Endothelial cell (in vitro differentiated cells): Measurements from ENCODE around the gene COG5. TPM values are rescaled to one million over a fixed set of nuclear protein-coding genes. Genes with fewer than 3 reads are reported as not detected.

Experiments
- DNase-seq: peaks from one replicate; pipeline ENCODE4 v3.0.0; 2021; ENCODE audit warnings: low spot score
- H3K27ac Mint-ChIP-seq: one replicate; pipeline ENCODE4 v1.8.0; 2021; ENCODE audit warnings: mixed read lengths, inconsistent platforms; ENCODE audit not compliant: unreplicated experiment
- H3K27me3 Mint-ChIP-seq: one replicate; pipeline ENCODE4 v1.8.0; 2021; ENCODE audit warnings: mild to moderate bottlenecking, moderate library complexity, mixed read lengths, inconsistent platforms; ENCODE audit not compliant: unreplicated experiment
- H3K36me3 Mint-ChIP-seq: one replicate; pipeline ENCODE4 v1.8.0; 2021; ENCODE audit warnings: mild to moderate bottlenecking, low read depth, mixed read lengths, inconsistent platforms; ENCODE audit not compliant: unreplicated experiment
- H3K4me1 Mint-ChIP-seq: one replicate; pipeline ENCODE4 v1.8.0; 2021; ENCODE audit warnings: mild to moderate bottlenecking, mixed read lengths, inconsistent platforms; ENCODE audit not compliant: unreplicated experiment
- H3K4me3 Mint-ChIP-seq: one replicate; pipeline ENCODE4 v1.8.0; 2021; ENCODE audit warnings: mild to moderate bottlenecking, mixed read lengths, inconsistent platforms; ENCODE audit not compliant: unreplicated experiment
- H3K9me3 Mint-ChIP-seq: one replicate; pipeline ENCODE4 v1.8.0; 2021; ENCODE audit warnings: mixed read lengths, inconsistent platforms; ENCODE audit not compliant: unreplicated experiment
- total RNA-seq: library from RNA; stranded (reverse); fragmentation: NEBNext Ultra II Directional; extraction: Animal tissue kit (Norgen Biotek cat#: 25700); gene quantifications from one replicate; pipeline ENCODE4 v1.2.1, GENCODE V29; 2021; ENCODE audit not compliant: unreplicated experiment
- TF ChIP-seq, protein P1 (sequence below): fragments of 200-600 bp; sonication (generic); IDR thresholded peaks from one replicate; pipeline ENCODE4 v1.5.0; 2021; ENCODE audit warnings: antibody characterized with exemption; ENCODE audit not compliant: unreplicated experiment

Gene COG5
- total RNA-seq, 1 donor from 2014 or later: 26.7 TPM

GRCh38 chr7:107398161-107398560 lies 165.6 kb downstream of the COG5 start:
- Mint-ChIP-seq H3K4me3 (no peak overlapping the region), H3K9me3 (no peaks in the 10 kb centered on the region), H3K4me1 (no peaks in the 10 kb centered on the region), H3K27me3 (no peaks in the 10 kb centered on the region), H3K36me3 (no peaks in the 10 kb centered on the region), H3K27ac (no peak overlapping the region)
- TF ChIP-seq, protein P1, sequence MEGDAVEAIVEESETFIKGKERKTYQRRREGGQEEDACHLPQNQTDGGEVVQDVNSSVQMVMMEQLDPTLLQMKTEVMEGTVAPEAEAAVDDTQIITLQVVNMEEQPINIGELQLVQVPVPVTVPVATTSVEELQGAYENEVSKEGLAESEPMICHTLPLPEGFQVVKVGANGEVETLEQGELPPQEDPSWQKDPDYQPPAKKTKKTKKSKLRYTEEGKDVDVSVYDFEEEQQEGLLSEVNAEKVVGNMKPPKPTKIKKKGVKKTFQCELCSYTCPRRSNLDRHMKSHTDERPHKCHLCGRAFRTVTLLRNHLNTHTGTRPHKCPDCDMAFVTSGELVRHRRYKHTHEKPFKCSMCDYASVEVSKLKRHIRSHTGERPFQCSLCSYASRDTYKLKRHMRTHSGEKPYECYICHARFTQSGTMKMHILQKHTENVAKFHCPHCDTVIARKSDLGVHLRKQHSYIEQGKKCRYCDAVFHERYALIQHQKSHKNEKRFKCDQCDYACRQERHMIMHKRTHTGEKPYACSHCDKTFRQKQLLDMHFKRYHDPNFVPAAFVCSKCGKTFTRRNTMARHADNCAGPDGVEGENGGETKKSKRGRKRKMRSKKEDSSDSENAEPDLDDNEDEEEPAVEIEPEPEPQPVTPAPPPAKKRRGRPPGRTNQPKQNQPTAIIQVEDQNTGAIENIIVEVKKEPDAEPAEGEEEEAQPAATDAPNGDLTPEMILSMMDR: no peak
- no peak for DNase-seq

DNA sequence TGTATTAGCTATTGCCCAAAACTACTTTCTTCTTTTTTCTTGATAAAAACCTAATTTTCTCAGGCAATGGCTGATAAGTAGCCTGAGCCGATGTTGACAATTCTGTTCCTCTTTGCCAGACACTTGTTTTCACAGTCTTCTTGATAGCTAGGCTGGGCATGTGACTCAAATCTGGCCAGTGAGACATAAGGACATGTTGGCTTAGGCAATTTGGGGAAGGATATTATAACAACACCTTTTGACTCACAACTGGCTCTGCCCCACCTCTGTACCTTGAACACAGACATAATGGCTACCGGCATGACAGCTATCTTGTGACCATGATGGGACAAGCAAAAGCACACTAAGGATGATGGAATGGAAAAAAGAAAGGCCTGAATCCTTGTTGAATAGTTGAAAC lies 166.7 kb downstream of the COG5 start:
- no peak overlapping the region for H3K27ac Mint-ChIP-seq
- no peak overlapping the region for H3K4me3 Mint-ChIP-seq
- no peak for DNase-seq
- H3K9me3 Mint-ChIP-seq: no peaks in the 10 kb centered on the region
- H3K36me3 Mint-ChIP-seq: no peaks in the 10 kb centered on the region
- H3K4me1 Mint-ChIP-seq: no peaks in the 10 kb centered on the region
- H3K27me3 Mint-ChIP-seq: no peaks in the 10 kb centered on the region
- TF ChIP-seq, protein P1: no peak

GRCh38 chr7:107396081-107396480 lies 167.6 kb downstream of the COG5 start:
- Mint-ChIP-seq H3K36me3 (no peaks in the 10 kb centered on the region), H3K9me3 (no peaks in the 10 kb centered on the region), H3K27ac (no peak overlapping the region), H3K27me3 (no peaks in the 10 kb centered on the region), H3K4me3 (no peak overlapping the region), H3K4me1 (no peaks in the 10 kb centered on the region)
- TF ChIP-seq, protein P1: no peak
- no peak for DNase-seq

- Mint-ChIP-seq H3K9me3 (no peaks in the 10 kb centered on the region), H3K4me3 (no peak overlapping the region), H3K4me1 (no peaks in the 10 kb centered on the region), H3K27me3 (no peaks in the 10 kb centered on the region), H3K27ac (no peak overlapping the region), H3K36me3 (no peaks in the 10 kb centered on the region)
- TF ChIP-seq, protein P1: no peak
- no peak for DNase-seq
These were observed 168.9 kb downstream of the COG5 start for GRCh38 chr7:107394831-107395230.

- no peak overlapping the region for H3K4me3 Mint-ChIP-seq
- H3K27ac Mint-ChIP-seq: no peak overlapping the region
- no peaks in the 10 kb centered on the region for H3K27me3 Mint-ChIP-seq
- TF ChIP-seq, protein P1: no peak
- H3K9me3 Mint-ChIP-seq: no peaks in the 10 kb centered on the region
- no peaks in the 10 kb centered on the region for H3K4me1 Mint-ChIP-seq
- no peak for DNase-seq
- no peaks in the 10 kb centered on the region for H3K36me3 Mint-ChIP-seq
These were observed 169.4 kb downstream of the COG5 start for GRCh38 chr7:107394276-107394675.
